COR-L47 (cell line): Measurements from ENCODE around the gene OR51V1.
"Not testable (repeated sequence)": the region's sequence is repeated elsewhere in the genome, so short reads cannot be mapped to it uniquely, and the experiment has no call there.

Experiments used
- DNase-seq: peaks from one replicate; lab custom pipeline; 2025; lab: John Stamatoyannopoulos, UW

The OR51V1 gene

GRCh38 chr11:5200582-5200981 lies at the start of gene OR51V1:
Gene OR51V1 (minus strand): TSS chr11:5200682. CDS start chr11:5200682, 0 bp downstream.
- no peak for DNase-seq

- DNase-seq, result not testable (repeated sequence)
These were observed 49.4 kb upstream of the OR51V1 start, which contains the start of gene HBG1 for GRCh38 chr11:5249807-5250396. Gene HBG1 (minus strand): TSS chr11:5249857. CDS start chr11:5249804, 53 bp downstream.

GRCh38 chr11:5248498-5248897 lies 48.0 kb upstream of the OR51V1 start:
- DNase-seq, result not testable (repeated sequence)

GRCh38 chr11:5247472-5248192 lies 47.1 kb upstream of the OR51V1 start:
- no peak for DNase-seq

- no peak for DNase-seq
These were observed 46.4 kb upstream of the OR51V1 start for GRCh38 chr11:5246772-5247471.

GRCh38 chr11:5245155-5245554 lies 44.7 kb upstream of the OR51V1 start:
- no peak for DNase-seq

GRCh38 chr11:5243816-5244180 lies 43.3 kb upstream of the OR51V1 start:
- no peak for DNase-seq

- no peak for DNase-seq
These were observed 42.7 kb upstream of the OR51V1 start for GRCh38 chr11:5242933-5243815.

GRCh38 chr11:5242208-5242607 lies 41.7 kb upstream of the OR51V1 start:
- DNase-seq, result no peak

- no peak for DNase-seq
These were observed 41.0 kb upstream of the OR51V1 start for GRCh38 chr11:5241458-5241857.

GRCh38 chr11:5240458-5240857 lies 40.0 kb upstream of the OR51V1 start:
- DNase-seq, result no peak

GRCh38 chr11:5240056-5240455 lies 39.6 kb upstream of the OR51V1 start:
- DNase-seq, result no peak

- no peak for DNase-seq
These were observed 38.6 kb upstream of the OR51V1 start for GRCh38 chr11:5239046-5239445.

- DNase-seq, result no peak
These were observed 38.0 kb upstream of the OR51V1 start for GRCh38 chr11:5238486-5238885.

- no peak for DNase-seq
These were observed 36.9 kb upstream of the OR51V1 start for GRCh38 chr11:5237420-5237819.

GRCh38 chr11:5235364-5236095 lies 35.0 kb upstream of the OR51V1 start:
- DNase-seq, result no peak

GRCh38 chr11:5234381-5234834 lies 33.9 kb upstream of the OR51V1 start, which contains the start of gene HBD:
Gene HBD (minus strand): TSS chr11:5234483. CDS start chr11:5234433, 50 bp downstream.
- DNase-seq, result no peak

- DNase-seq, result no peak
These were observed 32.8 kb upstream of the OR51V1 start for GRCh38 chr11:5233307-5233706.

- DNase-seq, result no peak
These were observed 32.3 kb upstream of the OR51V1 start for GRCh38 chr11:5232821-5233220.

GRCh38 chr11:5232176-5232575 lies 31.7 kb upstream of the OR51V1 start:
- DNase-seq, result no peak

- DNase-seq, result no peak
These were observed 30.6 kb upstream of the OR51V1 start for GRCh38 chr11:5231111-5231510.
